Ovary (tissue), 3 donors: ENCODE data around the gene GPATCH4.

Source experiments
- POLR2A ChIP-seq: fragments of 450-650 bp; IDR thresholded peaks from one replicate; pipeline ENCODE4 v1.6.1; 2017; ENCODE audit warnings: antibody characterized with exemption, mild to moderate bottlenecking, moderate library complexity
- TF ChIP-seq, protein P1 (sequence below), 3 donors: fragments of 450-650 bp in 2 of 3; fragments of 200-600 bp in 1 of 3; IDR thresholded peaks; one replicate each; pipeline versions ENCODE4 v1.5.1 to v1.8.0; 2016 to 2022; ENCODE audit warnings: antibody characterized with exemption in 3 of 3, mild to moderate bottlenecking in 1 of 3
- donor health status: DM: no; HTN: no; CAD: no.

DNA sequence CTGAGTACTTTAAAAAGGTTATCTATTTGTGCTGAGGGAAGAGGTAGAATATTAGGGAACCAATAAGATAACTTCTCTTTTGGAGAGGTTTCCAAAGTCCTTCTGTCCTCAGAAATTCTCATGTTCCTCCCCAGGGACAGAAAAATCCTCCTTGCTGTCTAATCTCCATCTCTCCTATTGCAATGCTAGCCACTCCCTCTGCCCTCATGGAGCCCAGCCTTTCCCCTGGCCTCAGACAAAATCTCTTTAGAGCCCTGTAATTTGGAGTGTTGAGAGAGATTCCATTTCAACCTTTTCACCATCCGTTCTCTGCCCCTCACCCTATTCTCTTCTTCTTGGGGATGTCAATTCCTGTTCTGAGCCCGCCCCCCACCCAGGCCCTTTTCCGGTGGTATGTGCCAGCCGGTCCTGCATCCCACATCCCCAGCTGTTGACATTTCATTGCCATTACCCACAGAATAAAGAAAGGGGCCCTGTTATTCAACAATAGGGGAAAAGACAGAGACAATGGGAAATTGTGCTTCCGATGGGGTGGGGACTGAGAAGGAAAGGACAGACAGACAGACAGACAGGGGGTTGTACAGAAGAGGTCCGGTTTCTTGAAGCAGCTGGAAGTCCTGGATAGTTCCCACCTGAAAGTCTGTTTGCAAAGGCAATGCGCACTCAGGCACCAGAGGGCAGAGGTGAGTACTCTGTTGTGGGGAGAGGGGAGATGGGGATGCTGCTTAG, 17.7 kb upstream of the GPATCH4 start, which contains the start of gene HAPLN2:
- TF ChIP-seq, protein P1, sequence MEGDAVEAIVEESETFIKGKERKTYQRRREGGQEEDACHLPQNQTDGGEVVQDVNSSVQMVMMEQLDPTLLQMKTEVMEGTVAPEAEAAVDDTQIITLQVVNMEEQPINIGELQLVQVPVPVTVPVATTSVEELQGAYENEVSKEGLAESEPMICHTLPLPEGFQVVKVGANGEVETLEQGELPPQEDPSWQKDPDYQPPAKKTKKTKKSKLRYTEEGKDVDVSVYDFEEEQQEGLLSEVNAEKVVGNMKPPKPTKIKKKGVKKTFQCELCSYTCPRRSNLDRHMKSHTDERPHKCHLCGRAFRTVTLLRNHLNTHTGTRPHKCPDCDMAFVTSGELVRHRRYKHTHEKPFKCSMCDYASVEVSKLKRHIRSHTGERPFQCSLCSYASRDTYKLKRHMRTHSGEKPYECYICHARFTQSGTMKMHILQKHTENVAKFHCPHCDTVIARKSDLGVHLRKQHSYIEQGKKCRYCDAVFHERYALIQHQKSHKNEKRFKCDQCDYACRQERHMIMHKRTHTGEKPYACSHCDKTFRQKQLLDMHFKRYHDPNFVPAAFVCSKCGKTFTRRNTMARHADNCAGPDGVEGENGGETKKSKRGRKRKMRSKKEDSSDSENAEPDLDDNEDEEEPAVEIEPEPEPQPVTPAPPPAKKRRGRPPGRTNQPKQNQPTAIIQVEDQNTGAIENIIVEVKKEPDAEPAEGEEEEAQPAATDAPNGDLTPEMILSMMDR (IDR thresholded peaks at IDR 0.05) = no peak
- no peak for TF ChIP-seq POLR2A
